ENCODE results near the gene FEN1.

- TF ChIP-seq POLR2A (IDR thresholded peaks at IDR 0.05) = no peak
- TF ChIP-seq CTCF (IDR thresholded peaks at IDR 0.05) = no peak
Observed at GRCh38 chr11:61800331-61801281, 7.9 kb downstream of the FEN1 start.
